HepG2 (cell line): Measurements from ENCODE around the gene DACH2. TPM values are rescaled to one million over a fixed set of nuclear protein-coding genes. Genes with fewer than 3 reads are reported as not detected.

Experiments used
- ATAC-seq: fragments of 200-7000 bp; cut with Tn5 transposase; 3 replicates; pipeline ENCODE4 v1.9.1; 2020; ENCODE audit warnings: mild to moderate bottlenecking, moderate library complexity
- BruUV-seq: library from RNA; stranded (reverse); fragments of 400-500 nt; replicated peaks from 2 replicates; lab custom pipeline; 2021; lab: Mats Ljungman, UMichigan
- CTCF ChIA-PET: fragments of 300-600 bp; formaldehyde crosslinking; extraction: SDS; loops from one replicate; lab custom pipeline; 2021; ENCODE audit warnings: low total read pairs, inconsistent platforms, low intra/inter-chr PET ratio; lab: Yijun Ruan, JAX
- POLR2A ChIA-PET: fragments of 350-600 bp; sonication (Branson Sonifier 250); formaldehyde crosslinking; loops from one replicate; lab custom pipeline; 2020; ENCODE audit warnings: antibody characterized with exemption, inconsistent platforms; lab: Yijun Ruan, JAX
- DNase-seq: peaks from one replicate; pipeline ENCODE4 v3.0.0-alpha.2; 2015; ENCODE audit warnings: low spot score
- FAIRE-seq: peaks from 3 replicates; lab custom pipeline; 2011; peaks lifted over from hg19 to GRCh38; lab: Jason Lieb, UNC
- H2AFZ ChIP-seq: one replicate; pipeline ENCODE4 v1.6.1; 2011; ENCODE audit warnings: low read length, inconsistent platforms
- H3K27ac ChIP-seq: fragments of 300-600 bp; 3 replicates; pipeline ENCODE4 v1.8.0; 2011; ENCODE audit warnings: mixed run types, mild to moderate bottlenecking, mixed read lengths, low read length, inconsistent platforms; ENCODE audit not compliant: insufficient read depth; ENCODE audit errors: extremely low read length
- H3K27me3 ChIP-seq, 2 experiments: fragments of 200-600 bp in 1 of 2; 2 replicates in 1 of 2; 3 replicates in 1 of 2; pipeline versions ENCODE4 v1.6.0 to v1.8.0; 2011; ENCODE audit warnings: low read length in 2 of 2, mild to moderate bottlenecking in 2 of 2, moderate library complexity in 2 of 2, inconsistent platforms in 1 of 2; ENCODE audit not compliant: insufficient read depth in 2 of 2, control insufficient read depth in 1 of 2
- H3K36me3 ChIP-seq, 2 experiments: fragments of 200-600 bp in 1 of 2; replicated peaks in 1 of 2; 2 replicates in 1 of 2; 3 replicates in 1 of 2; pipeline versions ENCODE4 v1.5.1 to v1.8.0; 2011; ENCODE audit warnings: low read length in 2 of 2, inconsistent platforms in 1 of 2; ENCODE audit not compliant: insufficient read depth in 2 of 2, control insufficient read depth in 1 of 2
- H3K4me1 ChIP-seq: 2 replicates; pipeline ENCODE4 v1.5.1; 2012; ENCODE audit warnings: low read length, inconsistent platforms; ENCODE audit not compliant: insufficient read depth
- H3K4me2 ChIP-seq: 2 replicates; pipeline ENCODE4 v1.6.0; 2011; ENCODE audit warnings: low read depth, low read length, inconsistent platforms
- H3K4me3 ChIP-seq, 3 experiments: fragments of 200-600 bp in 1 of 3; sonication (generic), shearing (Covaris generic) in 1 of 3; replicated peaks in 1 of 3; 2 replicates each; pipeline ENCODE4 v1.5.1; 2011 to 2016; ENCODE audit warnings: low read length in 3 of 3, inconsistent platforms in 2 of 3, low read depth in 2 of 3, mild to moderate bottlenecking in 2 of 3, control low read depth in 1 of 3, mixed read lengths in 1 of 3; ENCODE audit not compliant: insufficient read depth in 1 of 3
- H3K79me2 ChIP-seq: one replicate; pipeline ENCODE4 v1.6.1; 2011; ENCODE audit warnings: low read length, inconsistent platforms; ENCODE audit not compliant: insufficient read depth
- H3K9ac ChIP-seq: 2 replicates; pipeline ENCODE4 v1.6.0; 2011; ENCODE audit warnings: mild to moderate bottlenecking, low read depth, low read length, inconsistent platforms; ENCODE audit not compliant: insufficient read depth
- H3K9me3 ChIP-seq: 2 replicates; pipeline ENCODE4 v1.5.1; 2012; ENCODE audit warnings: mild to moderate bottlenecking, low read length
- H4K20me1 ChIP-seq: 2 replicates; pipeline ENCODE4 v1.6.0; 2011; ENCODE audit warnings: inconsistent platforms, mild to moderate bottlenecking, low read length, moderate library complexity; ENCODE audit not compliant: insufficient read depth
- ARNTL ChIP-seq: sonication (generic); formaldehyde crosslinking; IDR thresholded peaks from 2 replicates; pipeline ENCODE4 v1.4.0; 2020; ENCODE audit warnings: mild to moderate bottlenecking, missing genetic modification reagents
- ATAD3A ChIP-seq: sonication (generic); formaldehyde crosslinking; IDR thresholded peaks from 2 replicates; pipeline ENCODE4 v1.4.0; 2020; ENCODE audit warnings: missing genetic modification reagents
- CEBPB ChIP-seq: IDR thresholded peaks from 2 replicates; pipeline ENCODE4 v1.6.1; 2011; ENCODE audit warnings: low read depth, low read length, improper control_type of control experiment, borderline replicate concordance
- HMGA1 ChIP-seq: sonication (generic); formaldehyde crosslinking; conservative IDR thresholded peaks from 2 replicates; pipeline ENCODE4 v1.4.0; 2020; ENCODE audit warnings: missing genetic modification reagents
- PHF5A ChIP-seq: IDR thresholded peaks from one replicate; pipeline ENCODE4 v1.6.1; 2018; ENCODE audit warnings: low read depth, missing genetic modification reagents; ENCODE audit not compliant: unreplicated experiment
- SP5 ChIP-seq: IDR thresholded peaks from 2 replicates; pipeline ENCODE4 v1.6.1; 2016; ENCODE audit warnings: low read depth, borderline replicate concordance
- TCF7 ChIP-seq: sonication (generic); IDR thresholded peaks from 2 replicates; pipeline ENCODE4 v1.6.1; 2016; ENCODE audit warnings: antibody characterized with exemption, low read depth
- ZNF484 ChIP-seq: sonication (generic); formaldehyde crosslinking; IDR thresholded peaks from 2 replicates; pipeline ENCODE4 v1.5.1; 2020; ENCODE audit warnings: mild to moderate bottlenecking, low read depth, missing genetic modification reagents, borderline replicate concordance
- ZNF530 ChIP-seq: sonication (generic); formaldehyde crosslinking; IDR thresholded peaks from 2 replicates; pipeline ENCODE4 v1.5.0; 2020; ENCODE audit warnings: low read depth, mild to moderate bottlenecking, missing genetic modification reagents
- WGBS: methylation state at CpG from one replicate; pipeline ENCODE4 v1.1.6; 2017; ENCODE audit warnings: low lambda C conversion rate; 5-methylcytosine and 5-hydroxymethylcytosine counted together
- in situ Hi-C: cut with HindIII; loops from 2 replicates; pipeline ENCODE4 v1.10.0; 2017; ENCODE audit warnings: low pct_unique_long_range_greater_than_20kb; ENCODE audit not compliant: extremely low pct_ligation_motif_present
- intact Hi-C: fragments of 100-400 bp; cut with micrococcal nuclease; formaldehyde crosslinking; loops from one replicate; pipeline ENCODE4 v1.10.0; 2022; ENCODE audit not compliant: unreplicated experiment
- polyA plus RNA-seq, 8 experiments: library from polyadenylated mRNA; depleted of rRNA in 3 of 8; stranded (reverse) in 7 of 8; unstranded in 1 of 8; fragments of >200 nt; fragmentation: Illumina TruSeq in 4 of 8; extraction: Trizol in 4 of 8; gene quantifications; 2 replicates each; pipeline versions ENCODE4 v1.2.1 to v1.2.3, GENCODE V29; 2011 to 2016; ENCODE audit warnings: low read depth in 4 of 8, missing spikeins in 1 of 8, mixed read lengths in 1 of 8; ENCODE audit not compliant: insufficient read depth in 1 of 8
- total RNA-seq, 5 experiments: library from RNA; depleted of rRNA; stranded (reverse); fragments of >200 nt; fragmentation: Illumina TruSeq; extraction: Trizol; gene quantifications; 2 replicates each; pipeline ENCODE4 v1.2.3, GENCODE V29; 2016; ENCODE audit warnings: low read depth in 1 of 5
- TF ChIP-seq, protein P1 (sequence below): sonication (generic); formaldehyde crosslinking; IDR thresholded peaks from 2 replicates; pipeline ENCODE4 v1.4.0; 2020; ENCODE audit warnings: missing genetic modification reagents
- TF ChIP-seq, protein P2 (sequence below): sonication (generic); formaldehyde crosslinking; conservative IDR thresholded peaks from 2 replicates; pipeline ENCODE4 v1.5.0; 2020; ENCODE audit warnings: missing genetic modification reagents
- TF ChIP-seq, protein P3 (sequence below): sonication (generic); formaldehyde crosslinking; IDR thresholded peaks from 2 replicates; pipeline ENCODE4 v1.4.0; 2020; ENCODE audit warnings: mild to moderate bottlenecking, missing genetic modification reagents

Gene DACH2
- total and polyA plus RNA-seq, 2 of the 13 experiments (the other 11 are each of a cell fraction or from before 2014, with no cell fraction given): not detected

DNA sequence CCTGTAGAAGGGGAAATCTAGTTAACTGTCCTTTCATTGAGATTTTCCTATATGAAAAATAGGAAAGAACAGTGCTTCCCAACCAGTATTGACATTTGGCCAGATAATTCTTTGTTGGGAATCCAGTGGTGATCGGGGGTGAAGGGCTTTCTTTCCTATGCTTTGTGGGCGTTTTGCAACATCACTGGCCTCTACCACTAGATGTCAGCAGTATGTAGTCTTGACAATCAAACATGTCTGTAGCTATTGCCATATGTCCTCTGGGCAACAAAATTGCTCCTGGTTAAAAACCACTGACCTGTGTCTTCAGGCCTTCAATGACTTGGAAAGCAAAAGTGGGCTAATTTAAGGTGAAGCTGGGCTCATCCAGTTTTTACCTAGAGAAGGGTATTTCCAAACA is 658.5 kb downstream of the DACH2 start (continued):
- TF ChIP-seq, protein P1, sequence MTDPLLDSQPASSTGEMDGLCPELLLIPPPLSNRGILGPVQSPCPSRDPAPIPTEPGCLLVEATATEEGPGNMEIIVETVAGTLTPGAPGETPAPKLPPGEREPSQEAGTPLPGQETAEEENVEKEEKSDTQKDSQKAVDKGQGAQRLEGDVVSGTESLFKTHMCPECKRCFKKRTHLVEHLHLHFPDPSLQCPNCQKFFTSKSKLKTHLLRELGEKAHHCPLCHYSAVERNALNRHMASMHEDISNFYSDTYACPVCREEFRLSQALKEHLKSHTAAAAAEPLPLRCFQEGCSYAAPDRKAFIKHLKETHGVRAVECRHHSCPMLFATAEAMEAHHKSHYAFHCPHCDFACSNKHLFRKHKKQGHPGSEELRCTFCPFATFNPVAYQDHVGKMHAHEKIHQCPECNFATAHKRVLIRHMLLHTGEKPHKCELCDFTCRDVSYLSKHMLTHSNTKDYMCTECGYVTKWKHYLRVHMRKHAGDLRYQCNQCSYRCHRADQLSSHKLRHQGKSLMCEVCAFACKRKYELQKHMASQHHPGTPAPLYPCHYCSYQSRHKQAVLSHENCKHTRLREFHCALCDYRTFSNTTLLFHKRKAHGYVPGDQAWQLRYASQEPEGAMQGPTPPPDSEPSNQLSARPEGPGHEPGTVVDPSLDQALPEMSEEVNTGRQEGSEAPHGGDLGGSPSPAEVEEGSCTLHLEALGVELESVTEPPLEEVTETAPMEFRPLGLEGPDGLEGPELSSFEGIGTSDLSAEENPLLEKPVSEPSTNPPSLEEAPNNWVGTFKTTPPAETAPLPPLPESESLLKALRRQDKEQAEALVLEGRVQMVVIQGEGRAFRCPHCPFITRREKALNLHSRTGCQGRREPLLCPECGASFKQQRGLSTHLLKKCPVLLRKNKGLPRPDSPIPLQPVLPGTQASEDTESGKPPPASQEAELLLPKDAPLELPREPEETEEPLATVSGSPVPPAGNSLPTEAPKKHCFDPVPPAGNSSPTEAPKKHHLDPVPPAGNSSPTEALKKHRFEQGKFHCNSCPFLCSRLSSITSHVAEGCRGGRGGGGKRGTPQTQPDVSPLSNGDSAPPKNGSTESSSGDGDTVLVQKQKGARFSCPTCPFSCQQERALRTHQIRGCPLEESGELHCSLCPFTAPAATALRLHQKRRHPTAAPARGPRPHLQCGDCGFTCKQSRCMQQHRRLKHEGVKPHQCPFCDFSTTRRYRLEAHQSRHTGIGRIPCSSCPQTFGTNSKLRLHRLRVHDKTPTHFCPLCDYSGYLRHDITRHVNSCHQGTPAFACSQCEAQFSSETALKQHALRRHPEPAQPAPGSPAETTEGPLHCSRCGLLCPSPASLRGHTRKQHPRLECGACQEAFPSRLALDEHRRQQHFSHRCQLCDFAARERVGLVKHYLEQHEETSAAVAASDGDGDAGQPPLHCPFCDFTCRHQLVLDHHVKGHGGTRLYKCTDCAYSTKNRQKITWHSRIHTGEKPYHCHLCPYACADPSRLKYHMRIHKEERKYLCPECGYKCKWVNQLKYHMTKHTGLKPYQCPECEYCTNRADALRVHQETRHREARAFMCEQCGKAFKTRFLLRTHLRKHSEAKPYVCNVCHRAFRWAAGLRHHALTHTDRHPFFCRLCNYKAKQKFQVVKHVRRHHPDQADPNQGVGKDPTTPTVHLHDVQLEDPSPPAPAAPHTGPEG (CRISPR knock-in tag): no peak
- no peak for TF ChIP-seq TCF7
- TF ChIP-seq CEBPB: 0 out of 2 replicates have a peak, but pooled peaks have one; percentile 32

- in situ Hi-C loops (no loop called here), intact Hi-C loops (no loop called here)
- no peaks in the 10 kb centered on the region for H4K20me1 ChIP-seq
- CTCF ChIA-PET: no interaction called here
- ATAC-seq (no peak), FAIRE-seq (no peak), DNase-seq (no peak)
- no peak overlapping the region for H3K9ac ChIP-seq
- H3K4me3 ChIP-seq: no peak overlapping the region
- H3K79me2 ChIP-seq: no peaks in the 10 kb centered on the region
- H3K27ac ChIP-seq: no peak overlapping the region
- H3K9me3 ChIP-seq: no peaks in the 10 kb centered on the region
- no peak overlapping the region for H2AFZ ChIP-seq
- H3K4me2 ChIP-seq: no peak overlapping the region
- H3K36me3 ChIP-seq: no peaks in the 10 kb centered on the region
- H3K4me1 ChIP-seq: no peaks in the 10 kb centered on the region
- H3K27me3 ChIP-seq: no peaks in the 10 kb centered on the region
- BruUV-seq: no TSS peak
- POLR2A ChIA-PET: no interaction called here
- 0% methylated on average over 2 of the region's 2 CpGs for WGBS
- TF ChIP-seq HMGA1: no peak
- no peak for TF ChIP-seq ZNF530 (CRISPR knock-in tag)
- TF ChIP-seq ATAD3A (CRISPR knock-in tag): no peak
- TF ChIP-seq PHF5A (CRISPR knock-in tag): no peak
- TF ChIP-seq, protein P2, sequence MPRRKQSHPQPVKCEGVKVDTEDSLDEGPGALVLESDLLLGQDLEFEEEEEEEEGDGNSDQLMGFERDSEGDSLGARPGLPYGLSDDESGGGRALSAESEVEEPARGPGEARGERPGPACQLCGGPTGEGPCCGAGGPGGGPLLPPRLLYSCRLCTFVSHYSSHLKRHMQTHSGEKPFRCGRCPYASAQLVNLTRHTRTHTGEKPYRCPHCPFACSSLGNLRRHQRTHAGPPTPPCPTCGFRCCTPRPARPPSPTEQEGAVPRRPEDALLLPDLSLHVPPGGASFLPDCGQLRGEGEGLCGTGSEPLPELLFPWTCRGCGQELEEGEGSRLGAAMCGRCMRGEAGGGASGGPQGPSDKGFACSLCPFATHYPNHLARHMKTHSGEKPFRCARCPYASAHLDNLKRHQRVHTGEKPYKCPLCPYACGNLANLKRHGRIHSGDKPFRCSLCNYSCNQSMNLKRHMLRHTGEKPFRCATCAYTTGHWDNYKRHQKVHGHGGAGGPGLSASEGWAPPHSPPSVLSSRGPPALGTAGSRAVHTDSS: no peak
- TF ChIP-seq, protein P3, sequence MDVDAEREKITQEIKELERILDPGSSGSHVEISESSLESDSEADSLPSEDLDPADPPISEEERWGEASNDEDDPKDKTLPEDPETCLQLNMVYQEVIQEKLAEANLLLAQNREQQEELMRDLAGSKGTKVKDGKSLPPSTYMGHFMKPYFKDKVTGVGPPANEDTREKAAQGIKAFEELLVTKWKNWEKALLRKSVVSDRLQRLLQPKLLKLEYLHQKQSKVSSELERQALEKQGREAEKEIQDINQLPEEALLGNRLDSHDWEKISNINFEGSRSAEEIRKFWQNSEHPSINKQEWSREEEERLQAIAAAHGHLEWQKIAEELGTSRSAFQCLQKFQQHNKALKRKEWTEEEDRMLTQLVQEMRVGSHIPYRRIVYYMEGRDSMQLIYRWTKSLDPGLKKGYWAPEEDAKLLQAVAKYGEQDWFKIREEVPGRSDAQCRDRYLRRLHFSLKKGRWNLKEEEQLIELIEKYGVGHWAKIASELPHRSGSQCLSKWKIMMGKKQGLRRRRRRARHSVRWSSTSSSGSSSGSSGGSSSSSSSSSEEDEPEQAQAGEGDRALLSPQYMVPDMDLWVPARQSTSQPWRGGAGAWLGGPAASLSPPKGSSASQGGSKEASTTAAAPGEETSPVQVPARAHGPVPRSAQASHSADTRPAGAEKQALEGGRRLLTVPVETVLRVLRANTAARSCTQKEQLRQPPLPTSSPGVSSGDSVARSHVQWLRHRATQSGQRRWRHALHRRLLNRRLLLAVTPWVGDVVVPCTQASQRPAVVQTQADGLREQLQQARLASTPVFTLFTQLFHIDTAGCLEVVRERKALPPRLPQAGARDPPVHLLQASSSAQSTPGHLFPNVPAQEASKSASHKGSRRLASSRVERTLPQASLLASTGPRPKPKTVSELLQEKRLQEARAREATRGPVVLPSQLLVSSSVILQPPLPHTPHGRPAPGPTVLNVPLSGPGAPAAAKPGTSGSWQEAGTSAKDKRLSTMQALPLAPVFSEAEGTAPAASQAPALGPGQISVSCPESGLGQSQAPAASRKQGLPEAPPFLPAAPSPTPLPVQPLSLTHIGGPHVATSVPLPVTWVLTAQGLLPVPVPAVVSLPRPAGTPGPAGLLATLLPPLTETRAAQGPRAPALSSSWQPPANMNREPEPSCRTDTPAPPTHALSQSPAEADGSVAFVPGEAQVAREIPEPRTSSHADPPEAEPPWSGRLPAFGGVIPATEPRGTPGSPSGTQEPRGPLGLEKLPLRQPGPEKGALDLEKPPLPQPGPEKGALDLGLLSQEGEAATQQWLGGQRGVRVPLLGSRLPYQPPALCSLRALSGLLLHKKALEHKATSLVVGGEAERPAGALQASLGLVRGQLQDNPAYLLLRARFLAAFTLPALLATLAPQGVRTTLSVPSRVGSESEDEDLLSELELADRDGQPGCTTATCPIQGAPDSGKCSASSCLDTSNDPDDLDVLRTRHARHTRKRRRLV (CRISPR knock-in tag): no peak
- TF ChIP-seq SP5 (CRISPR knock-in tag): no peak
- TF ChIP-seq ARNTL (CRISPR knock-in tag): no peak
- no peak for TF ChIP-seq ZNF484 (CRISPR knock-in tag)
Measured at GRCh38 chrX:86809651-86810050, 661.4 kb downstream of the DACH2 start.
